Measurements from ENCODE around the gene NFIX. TPM values are rescaled to one million over a fixed set of nuclear protein-coding genes. Genes with fewer than 3 reads are reported as not detected.

Gene NFIX
- total and polyA plus RNA-seq, 2 of the 13 experiments (the other 11 are each of a cell fraction or from before 2014, with no cell fraction given): 3.4 to 5.4 TPM

GRCh38 chr19:13117772-13118423 lies 122.6 kb downstream of the NFIX start, which contains the start of gene NACC1 (continued):
- TF ChIP-seq ZKSCAN8 (CRISPR knock-in tag; IDR thresholded peaks at IDR 0.05; ENCODE audit: borderline replicate concordance) (0 out of 2 replicates have a peak, but pooled peaks have one; percentile 17), SALL1 (CRISPR knock-in tag; IDR thresholded peaks at IDR 0.05) (peak; percentile 58; the same call in 1 of the 2 replicates), PRMT3 (CRISPR knock-in tag; IDR thresholded peaks at IDR 0.05; ENCODE audit: borderline replicate concordance, low read depth) (peak; percentile 48; the same call in 1 of the 2 replicates), ZNF317 (CRISPR knock-in tag; IDR thresholded peaks at IDR 0.05) (0 out of 2 replicates have a peak, but pooled peaks have one; percentile 27), ZBTB8A (CRISPR knock-in tag; IDR thresholded peaks at IDR 0.05; ENCODE audit: borderline replicate concordance, low read depth) (no peak), ZMYM3 (CRISPR knock-in tag; IDR thresholded peaks at IDR 0.05) (peak; percentile 91; the same call in 1 of the 2 replicates), ZNF205 (CRISPR knock-in tag; IDR thresholded peaks at IDR 0.05) (no peak), FOXA3 (CRISPR knock-in tag; IDR thresholded peaks at IDR 0.05) (0 out of 2 replicates have a peak, but pooled peaks have one; percentile 31), ZNF230 (CRISPR knock-in tag; IDR thresholded peaks at IDR 0.05) (no peak), TARDBP (CRISPR knock-in tag; IDR thresholded peaks at IDR 0.05) (peak; percentile 55; the same call in 1 of the 2 replicates), SNAPC2 (CRISPR knock-in tag; IDR thresholded peaks at IDR 0.05) (no peak), TBL1XR1 (IDR thresholded peaks at IDR 0.05; ENCODE audit: borderline replicate concordance, low read length, partially characterized antibody) (peak; percentile 10), ZBTB43 (CRISPR knock-in tag; conservative IDR thresholded peaks at IDR 0.05) (peak; percentile 57), ZNF234 (CRISPR knock-in tag; conservative IDR thresholded peaks at IDR 0.05) (no peak), STAG1 (CRISPR knock-in tag; IDR thresholded peaks at IDR 0.05) (no peak), ZBTB33 (CRISPR knock-in tag; IDR thresholded peaks at IDR 0.05) (no peak), RBM39 (IDR thresholded peaks at IDR 0.05; ENCODE audit: low read depth, low read length, poor library complexity, severe bottlenecking) (no peak), KAT8 (CRISPR knock-in tag; IDR thresholded peaks at IDR 0.05) (0 out of 2 replicates have a peak, but pooled peaks have one; percentile 31), POGZ (CRISPR knock-in tag; IDR thresholded peaks at IDR 0.05) (no peak), IRF2 (CRISPR knock-in tag; IDR thresholded peaks at IDR 0.05) (peak; percentile 51; the same call in 1 of the 2 replicates), GATAD1 (CRISPR knock-in tag; IDR thresholded peaks at IDR 0.05) (peak; percentile 84), SMAD3 (CRISPR knock-in tag; IDR thresholded peaks at IDR 0.05) (no peak)
